Caco-2 (cell line): Measurements from ENCODE around the gene PARD3. TPM values are rescaled to one million over a fixed set of nuclear protein-coding genes. Genes with fewer than 3 reads are reported as not detected.
A peak's percentile ranks its signal among the peaks of the same experiment; 100 is the strongest.

Experiments
- BruUV-seq: library from RNA; stranded (reverse); fragments of 400-500 nt; replicated peaks from 2 replicates; lab custom pipeline; 2021; lab: Mats Ljungman, UMichigan
- CTCF ChIA-PET: fragments of 300-600 bp; sonication (Branson Sonifier 250); formaldehyde crosslinking; loops from one replicate; lab custom pipeline; 2022; ENCODE audit warnings: antibody characterized with exemption; lab: Charles Lee
- POLR2A ChIA-PET: fragments of 300-600 bp; sonication (Branson Sonifier 250); formaldehyde crosslinking; loops from one replicate; lab custom pipeline; 2022; ENCODE audit warnings: antibody characterized with exemption; lab: Charles Lee
- DNase-seq, 2 experiments: peaks; one replicate each; pipeline versions ENCODE4 v3.0.0 to v3.0.0-alpha.2; 2020 to 2022
- H3K27me3 ChIP-seq: replicated peaks from 2 replicates; pipeline ENCODE4 v1.6.0; 2011; ENCODE audit warnings: low read length; ENCODE audit not compliant: control insufficient read depth, insufficient read depth
- H3K36me3 ChIP-seq: 2 replicates; pipeline ENCODE4 v1.5.1; 2011; ENCODE audit warnings: low read length; ENCODE audit not compliant: control insufficient read depth, insufficient read depth
- H3K4me1 ChIP-seq: fragments of 250-450 bp; sonication (Bioruptor Pico); 2 replicates; pipeline ENCODE4 v1.5.1; 2020; ENCODE audit warnings: mild to moderate bottlenecking
- H3K4me3 ChIP-seq: 2 replicates; pipeline ENCODE4 v1.5.1; 2011; ENCODE audit warnings: low read depth, mild to moderate bottlenecking, control low read depth, low read length
- H3K9me3 ChIP-seq: fragments of 250-450 bp; sonication (Bioruptor Pico); 2 replicates; pipeline ENCODE4 v1.5.1; 2020; ENCODE audit warnings: mild to moderate bottlenecking, moderate library complexity
- H3K27ac Mint-ChIP-seq: one replicate; pipeline ENCODE4 v1.8.0; 2022; ENCODE audit warnings: mixed read lengths; ENCODE audit not compliant: unreplicated experiment
- H3K27me3 Mint-ChIP-seq: one replicate; pipeline ENCODE4 v1.8.0; 2022; ENCODE audit warnings: mixed read lengths; ENCODE audit not compliant: insufficient read depth, unreplicated experiment
- H3K36me3 Mint-ChIP-seq: one replicate; pipeline ENCODE4 v1.8.0; 2022; ENCODE audit warnings: mild to moderate bottlenecking, mixed read lengths; ENCODE audit not compliant: insufficient read depth, unreplicated experiment
- H3K4me1 Mint-ChIP-seq: one replicate; pipeline ENCODE4 v1.8.0; 2022; ENCODE audit warnings: low read depth, mixed read lengths; ENCODE audit not compliant: unreplicated experiment
- H3K4me3 Mint-ChIP-seq: one replicate; pipeline ENCODE4 v1.8.0; 2022; ENCODE audit warnings: mild to moderate bottlenecking, moderate library complexity, mixed read lengths; ENCODE audit not compliant: unreplicated experiment
- H3K9me3 Mint-ChIP-seq: one replicate; pipeline ENCODE4 v1.8.0; 2022; ENCODE audit warnings: mixed read lengths; ENCODE audit not compliant: unreplicated experiment
- intact Hi-C: fragments of 100-400 bp; cut with micrococcal nuclease; formaldehyde crosslinking; loops from one replicate; pipeline ENCODE4 v1.10.0; 2022; ENCODE audit not compliant: unreplicated experiment
- total RNA-seq: library from RNA; stranded (reverse); gene quantifications from 2 replicates; pipeline ENCODE4 v1.2.3, GENCODE V29; 2022
- TF ChIP-seq, protein P1 (sequence below), 2 experiments: fragments of 200-600 bp in 1 of 2; IDR thresholded peaks; 1 replicate in 1 of 2; 2 replicates in 1 of 2; pipeline versions ENCODE4 v1.5.1 to v1.8.0; 2011 to 2022; ENCODE audit warnings: antibody characterized with exemption in 1 of 2, control low read depth in 1 of 2, inconsistent platforms in 1 of 2, low read depth in 1 of 2, low read length in 1 of 2, mild to moderate bottlenecking in 1 of 2, moderate library complexity in 1 of 2; ENCODE audit not compliant: insufficient read depth in 1 of 2, severe bottlenecking in 1 of 2, unreplicated experiment in 1 of 2

The PARD3 gene
- total RNA-seq, 1 experiment from 2014 or later, result 80.7 TPM

- ChIA-PET CTCF (interaction anchor here (0.6 kb wide), 1 partner anchor 1114 kb away, joined by 3 read pairs; no protein-coding TSS in a partner anchor), POLR2A (no interaction called here)
These were observed 690.5 kb downstream of the PARD3 start for GRCh38 chr10:34124522-34125035.

GRCh38 chr10:34121781-34122622, 693.1 kb downstream of the PARD3 start:
- H3K27me3 ChIP-seq, result no peaks in the 10 kb centered on the region
- no peaks in the 10 kb centered on the region for H3K36me3 Mint-ChIP-seq
- intact Hi-C loops, result loop anchor here (5.0 kb wide), 1 partner anchor 110 kb away; no protein-coding TSS in a partner anchor
- DNase-seq, result no peak
- peaks cover 40% of the 10 kb centered on the region for H3K4me1 ChIP-seq
- ChIA-PET CTCF (no interaction called here), POLR2A (interaction anchor here (0.5 kb wide), 1 partner anchor 360 kb away, joined by 6 read pairs; no protein-coding TSS in a partner anchor)
- H3K27me3 Mint-ChIP-seq, result no peaks in the 10 kb centered on the region
- H3K4me1 Mint-ChIP-seq, result peaks cover 42% of the 10 kb centered on the region
- H3K4me3 Mint-ChIP-seq, result peak overlapping the region; percentile 11
- peak overlapping the region; percentile 42 for H3K27ac Mint-ChIP-seq
- H3K36me3 ChIP-seq, result peaks cover 2% of the 10 kb centered on the region; the same call in 1 of the 2 replicates
- BruUV-seq, result no TSS peak
- no peak overlapping the region for H3K4me3 ChIP-seq
- H3K9me3 ChIP-seq, result no peaks in the 10 kb centered on the region
- no peaks in the 10 kb centered on the region for H3K9me3 Mint-ChIP-seq
- TF ChIP-seq, protein P1, sequence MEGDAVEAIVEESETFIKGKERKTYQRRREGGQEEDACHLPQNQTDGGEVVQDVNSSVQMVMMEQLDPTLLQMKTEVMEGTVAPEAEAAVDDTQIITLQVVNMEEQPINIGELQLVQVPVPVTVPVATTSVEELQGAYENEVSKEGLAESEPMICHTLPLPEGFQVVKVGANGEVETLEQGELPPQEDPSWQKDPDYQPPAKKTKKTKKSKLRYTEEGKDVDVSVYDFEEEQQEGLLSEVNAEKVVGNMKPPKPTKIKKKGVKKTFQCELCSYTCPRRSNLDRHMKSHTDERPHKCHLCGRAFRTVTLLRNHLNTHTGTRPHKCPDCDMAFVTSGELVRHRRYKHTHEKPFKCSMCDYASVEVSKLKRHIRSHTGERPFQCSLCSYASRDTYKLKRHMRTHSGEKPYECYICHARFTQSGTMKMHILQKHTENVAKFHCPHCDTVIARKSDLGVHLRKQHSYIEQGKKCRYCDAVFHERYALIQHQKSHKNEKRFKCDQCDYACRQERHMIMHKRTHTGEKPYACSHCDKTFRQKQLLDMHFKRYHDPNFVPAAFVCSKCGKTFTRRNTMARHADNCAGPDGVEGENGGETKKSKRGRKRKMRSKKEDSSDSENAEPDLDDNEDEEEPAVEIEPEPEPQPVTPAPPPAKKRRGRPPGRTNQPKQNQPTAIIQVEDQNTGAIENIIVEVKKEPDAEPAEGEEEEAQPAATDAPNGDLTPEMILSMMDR (IDR thresholded peaks at IDR 0.05; ENCODE audit: insufficient read depth in 1 of 2, low read depth in 1 of 2, low read length in 1 of 2, severe bottlenecking in 1 of 2, unreplicated experiment in 1 of 2), result no peak

More at GRCh38 chr10:34124522-34125035, 690.5 kb downstream of the PARD3 start:
- H3K9me3 Mint-ChIP-seq, result peaks cover 2% of the 10 kb centered on the region
- Histone ChIP-seq H3K27me3 (no peaks in the 10 kb centered on the region), H3K9me3 (no peaks in the 10 kb centered on the region), H3K4me3 (no peak overlapping the region), H3K4me1 (peaks cover 40% of the 10 kb centered on the region), H3K36me3 (no peaks in the 10 kb centered on the region; the same call in 1 of the 2 replicates)
- no TSS peak for BruUV-seq
- H3K4me1 Mint-ChIP-seq, result peaks cover 39% of the 10 kb centered on the region
- no peaks in the 10 kb centered on the region for H3K27me3 Mint-ChIP-seq
- peak; percentile 72 to 87 for DNase-seq
- H3K4me3 Mint-ChIP-seq, result no peak overlapping the region
- intact Hi-C loops, result loop anchor here (5.0 kb wide), 1 partner anchor 108 kb away; no protein-coding TSS in a partner anchor
- TF ChIP-seq, protein P1 (IDR thresholded peaks at IDR 0.05; ENCODE audit: insufficient read depth in 1 of 2, low read depth in 1 of 2, low read length in 1 of 2, severe bottlenecking in 1 of 2, unreplicated experiment in 1 of 2), result no peak
- H3K36me3 Mint-ChIP-seq, result no peaks in the 10 kb centered on the region
- H3K27ac Mint-ChIP-seq, result peak overlapping the region; percentile 9

- Mint-ChIP-seq H3K27ac (peak overlapping the region; percentile 42), H3K9me3 (no peaks in the 10 kb centered on the region), H3K4me3 (no peak overlapping the region), H3K36me3 (no peaks in the 10 kb centered on the region), H3K27me3 (no peaks in the 10 kb centered on the region), H3K4me1 (peaks cover 50% of the 10 kb centered on the region)
- peak in 1 of 2 experiments; percentile 38 for DNase-seq
- intact Hi-C loops, result loop anchor here (5.0 kb wide), 1 partner anchor 111 kb away; no protein-coding TSS in a partner anchor
- H3K27me3 ChIP-seq, result no peaks in the 10 kb centered on the region
- H3K9me3 ChIP-seq, result no peaks in the 10 kb centered on the region
- peaks cover 40% of the 10 kb centered on the region for H3K4me1 ChIP-seq
- H3K4me3 ChIP-seq, result no peak overlapping the region
- POLR2A ChIA-PET, result interaction anchor here (0.5 kb wide), 1 partner anchor 360 kb away, joined by 6 read pairs; no protein-coding TSS in a partner anchor
- peaks cover 2% of the 10 kb centered on the region; the same call in 1 of the 2 replicates for H3K36me3 ChIP-seq
- BruUV-seq, result no TSS peak
- CTCF ChIA-PET, result interaction anchor here (0.7 kb wide), 1 partner anchor 357 kb away, joined by 4 read pairs; no protein-coding TSS in a partner anchor
- TF ChIP-seq, protein P1 (IDR thresholded peaks at IDR 0.05; ENCODE audit: insufficient read depth in 1 of 2, low read depth in 1 of 2, low read length in 1 of 2, severe bottlenecking in 1 of 2, unreplicated experiment in 1 of 2), result no peak
These were observed 693.9 kb downstream of the PARD3 start for GRCh38 chr10:34121125-34121753.
